GM10266 (cell line): ENCODE data around the gene KIFAP3.
"Not testable (repeated sequence)": the region's sequence is repeated elsewhere in the genome, so short reads cannot be mapped to it uniquely, and the experiment has no call there.

ENCODE experiments used
- DNase-seq: peaks from one replicate; pipeline ENCODE4 v3.0.0; 2012; ENCODE audit errors: extremely low spot score
- TF ChIP-seq, protein P1 (sequence below): IDR thresholded peaks from 2 replicates; pipeline ENCODE4 v1.5.1; 2012; ENCODE audit warnings: mild to moderate bottlenecking, low read depth; ENCODE audit not compliant: control insufficient read depth, insufficient read depth; ENCODE audit errors: missing control alignments

The KIFAP3 gene

GRCh38 chr1:170071378-170071777, 3.1 kb downstream of the KIFAP3 start:
- TF ChIP-seq, protein P1, sequence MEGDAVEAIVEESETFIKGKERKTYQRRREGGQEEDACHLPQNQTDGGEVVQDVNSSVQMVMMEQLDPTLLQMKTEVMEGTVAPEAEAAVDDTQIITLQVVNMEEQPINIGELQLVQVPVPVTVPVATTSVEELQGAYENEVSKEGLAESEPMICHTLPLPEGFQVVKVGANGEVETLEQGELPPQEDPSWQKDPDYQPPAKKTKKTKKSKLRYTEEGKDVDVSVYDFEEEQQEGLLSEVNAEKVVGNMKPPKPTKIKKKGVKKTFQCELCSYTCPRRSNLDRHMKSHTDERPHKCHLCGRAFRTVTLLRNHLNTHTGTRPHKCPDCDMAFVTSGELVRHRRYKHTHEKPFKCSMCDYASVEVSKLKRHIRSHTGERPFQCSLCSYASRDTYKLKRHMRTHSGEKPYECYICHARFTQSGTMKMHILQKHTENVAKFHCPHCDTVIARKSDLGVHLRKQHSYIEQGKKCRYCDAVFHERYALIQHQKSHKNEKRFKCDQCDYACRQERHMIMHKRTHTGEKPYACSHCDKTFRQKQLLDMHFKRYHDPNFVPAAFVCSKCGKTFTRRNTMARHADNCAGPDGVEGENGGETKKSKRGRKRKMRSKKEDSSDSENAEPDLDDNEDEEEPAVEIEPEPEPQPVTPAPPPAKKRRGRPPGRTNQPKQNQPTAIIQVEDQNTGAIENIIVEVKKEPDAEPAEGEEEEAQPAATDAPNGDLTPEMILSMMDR = no peak
- no peak for DNase-seq

DNA sequence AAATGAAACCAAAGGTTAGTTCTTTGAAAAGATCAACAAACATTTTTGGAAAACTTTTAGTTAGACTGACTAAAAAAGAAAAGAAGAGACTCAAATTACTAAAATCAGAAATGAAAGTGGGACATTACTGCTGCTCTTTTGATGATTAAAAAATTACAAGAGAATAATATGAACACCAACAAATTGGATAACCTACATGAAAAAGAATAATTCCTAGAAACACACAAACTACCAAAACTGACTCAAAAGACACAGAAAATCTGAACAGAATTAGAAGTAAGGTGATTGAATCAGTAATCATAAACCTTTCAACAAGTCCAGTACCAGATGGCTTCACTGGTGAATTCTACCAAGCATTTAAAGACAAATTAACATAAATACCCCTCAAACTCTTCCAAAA, 5.6 kb downstream of the KIFAP3 start:
- DNase-seq = no peak
- TF ChIP-seq, protein P1 = no peak

GRCh38 chr1:170067253-170067819, 7.2 kb downstream of the KIFAP3 start:
- TF ChIP-seq, protein P1 = peak; percentile 45
- DNase-seq = no peak

- DNase-seq = no peak
- TF ChIP-seq, protein P1 = no peak
Measured at GRCh38 chr1:170064821-170065220, 9.7 kb downstream of the KIFAP3 start.

- no peak for DNase-seq
- TF ChIP-seq, protein P1 = no peak
Measured at GRCh38 chr1:170063109-170063826, 11.2 kb downstream of the KIFAP3 start.

GRCh38 chr1:170061676-170062075, 12.8 kb downstream of the KIFAP3 start:
- DNase-seq = not testable (repeated sequence)

GRCh38 chr1:170060015-170060520, 14.4 kb downstream of the KIFAP3 start:
- DNase-seq = not testable (repeated sequence)

DNA sequence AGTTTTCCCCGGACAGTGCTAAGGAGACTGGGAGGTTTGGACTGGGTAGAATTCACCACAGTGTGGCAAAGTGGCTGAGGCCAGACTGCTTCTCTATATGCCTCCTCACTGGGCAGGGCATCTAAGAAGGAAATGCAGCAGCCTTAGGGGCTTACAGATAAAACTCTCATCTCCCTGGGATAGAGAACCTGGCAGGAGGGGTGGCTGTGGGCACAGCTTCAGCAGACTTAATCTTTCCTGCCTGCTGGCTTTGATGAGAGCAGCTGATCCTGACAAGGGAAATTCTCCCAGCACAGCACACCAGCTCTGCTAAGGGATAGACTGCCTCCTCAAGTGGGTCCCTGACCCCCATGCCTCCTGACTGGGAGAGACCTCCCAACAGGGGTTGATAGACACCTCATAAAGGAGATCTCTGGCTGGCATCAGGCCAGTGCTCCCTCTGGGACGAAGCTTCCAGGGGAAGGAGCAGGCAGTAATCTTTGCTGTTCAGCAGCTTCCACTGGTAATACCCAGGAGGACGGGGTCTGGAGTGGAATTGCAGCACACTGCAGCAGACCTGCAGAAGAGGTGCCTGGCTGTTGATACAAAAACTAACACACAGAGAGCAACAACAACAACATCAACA, 25.2 kb downstream of the KIFAP3 start:
- TF ChIP-seq, protein P1 = no peak
- DNase-seq = no peak
